ENCODE measurements around the gene CCDC110. TPM values are rescaled to one million over a fixed set of nuclear protein-coding genes. Genes with fewer than 3 reads are reported as not detected.

CCDC110 gene
- total and polyA plus RNA-seq, 2 of the 4 experiments (the other 2 are of a cell fraction) = 0.46 to 0.90 TPM

DNA sequence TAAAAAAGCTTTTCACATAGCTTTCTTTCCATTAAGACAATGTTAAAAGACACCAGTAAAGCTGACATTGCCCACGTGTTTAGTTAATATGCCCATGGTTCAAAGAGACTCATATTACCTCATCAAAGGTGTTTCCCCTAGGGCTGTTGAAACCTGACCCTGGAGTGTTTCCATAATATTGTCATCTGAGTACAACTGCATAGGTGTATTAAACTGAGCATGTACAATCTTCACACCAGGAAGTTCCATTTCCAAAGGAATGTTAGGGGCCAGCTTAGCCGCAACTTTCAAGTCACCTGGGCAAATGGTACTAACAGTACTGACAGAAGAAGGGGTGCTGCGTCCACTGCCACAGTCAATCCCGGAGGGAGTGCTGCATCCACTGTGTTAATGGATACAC, 36.6 kb upstream of the CCDC110 start:
- no peak for ATAC-seq (ENCODE audit: low read depth)
- H2AFZ ChIP-seq (replicated peaks; ENCODE audit: low read length, poor library complexity) = no peak overlapping the region

More for the DNA sequence above, 36.6 kb upstream of the CCDC110 start:
- no peak overlapping the region for H2BK20ac ChIP-seq (ENCODE audit: low read depth, low read length)
- 67% methylated on average over 3 of the region's 4 CpGs; no CpG with 5 or more reads in 1 of the 2 experiments for WGBS, 2 experiments (ENCODE audit: extremely low coverage in 2 of 2, insufficient read length in 1 of 2)
- no TSS peak for BruUV-seq (replicated peaks)
- DNase-seq = no peak
- H3K79me1 ChIP-seq (ENCODE audit: low read depth in 1 of 2, low read length in 2 of 2) = no peaks in the 10 kb centered on the region
- no peak overlapping the region for H3K4me3 ChIP-seq (ENCODE audit: insufficient read depth, low read depth, low read length)
- ChIA-PET CTCF (no interaction called here), POLR2A (ENCODE audit: unreplicated experiment) (no interaction called here)
- no peak overlapping the region for H3K14ac ChIP-seq (replicated peaks; ENCODE audit: low read depth, low read length)
- in situ Hi-C loops (cut with MboI; ENCODE audit: low sequenced_read_pairs) = no loop called here
- H3K4me1 ChIP-seq (ENCODE audit: control insufficient read depth, insufficient read depth, low read length) = peaks cover 8% of the 10 kb centered on the region
- TF ChIP-seq CEBPB (IDR thresholded peaks at IDR 0.05; ENCODE audit: low read depth, low read length) (no peak), RFX5 (IDR thresholded peaks at IDR 0.05; ENCODE audit: low read depth, low read length) (no peak), FOS (IDR thresholded peaks at IDR 0.05; ENCODE audit: low read depth, low read length) (no peak), SMC3 (IDR thresholded peaks at IDR 0.05; ENCODE audit: low read depth, low read length) (no peak), NFE2L2 (IDR thresholded peaks at IDR 0.05; ENCODE audit: low read depth, low read length) (no peak), RCOR1 (IDR thresholded peaks at IDR 0.05; ENCODE audit: insufficient replicate concordance, low read length) (no peak), POLR2A (IDR thresholded peaks at IDR 0.05; ENCODE audit: low read depth, low read length) (no peak), CHD1 (IDR thresholded peaks at IDR 0.05; ENCODE audit: low read depth, low read length) (no peak), MAFK (IDR thresholded peaks at IDR 0.05; ENCODE audit: low read depth, low read length) (no peak), BHLHE40 (IDR thresholded peaks at IDR 0.05; ENCODE audit: low read depth, low read length) (no peak)
- TF ChIP-seq, protein P1, sequence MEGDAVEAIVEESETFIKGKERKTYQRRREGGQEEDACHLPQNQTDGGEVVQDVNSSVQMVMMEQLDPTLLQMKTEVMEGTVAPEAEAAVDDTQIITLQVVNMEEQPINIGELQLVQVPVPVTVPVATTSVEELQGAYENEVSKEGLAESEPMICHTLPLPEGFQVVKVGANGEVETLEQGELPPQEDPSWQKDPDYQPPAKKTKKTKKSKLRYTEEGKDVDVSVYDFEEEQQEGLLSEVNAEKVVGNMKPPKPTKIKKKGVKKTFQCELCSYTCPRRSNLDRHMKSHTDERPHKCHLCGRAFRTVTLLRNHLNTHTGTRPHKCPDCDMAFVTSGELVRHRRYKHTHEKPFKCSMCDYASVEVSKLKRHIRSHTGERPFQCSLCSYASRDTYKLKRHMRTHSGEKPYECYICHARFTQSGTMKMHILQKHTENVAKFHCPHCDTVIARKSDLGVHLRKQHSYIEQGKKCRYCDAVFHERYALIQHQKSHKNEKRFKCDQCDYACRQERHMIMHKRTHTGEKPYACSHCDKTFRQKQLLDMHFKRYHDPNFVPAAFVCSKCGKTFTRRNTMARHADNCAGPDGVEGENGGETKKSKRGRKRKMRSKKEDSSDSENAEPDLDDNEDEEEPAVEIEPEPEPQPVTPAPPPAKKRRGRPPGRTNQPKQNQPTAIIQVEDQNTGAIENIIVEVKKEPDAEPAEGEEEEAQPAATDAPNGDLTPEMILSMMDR (conservative IDR thresholded peaks at IDR 0.05; ENCODE audit: low read depth, low read length) = no peak
- TF ChIP-seq, protein P2, sequence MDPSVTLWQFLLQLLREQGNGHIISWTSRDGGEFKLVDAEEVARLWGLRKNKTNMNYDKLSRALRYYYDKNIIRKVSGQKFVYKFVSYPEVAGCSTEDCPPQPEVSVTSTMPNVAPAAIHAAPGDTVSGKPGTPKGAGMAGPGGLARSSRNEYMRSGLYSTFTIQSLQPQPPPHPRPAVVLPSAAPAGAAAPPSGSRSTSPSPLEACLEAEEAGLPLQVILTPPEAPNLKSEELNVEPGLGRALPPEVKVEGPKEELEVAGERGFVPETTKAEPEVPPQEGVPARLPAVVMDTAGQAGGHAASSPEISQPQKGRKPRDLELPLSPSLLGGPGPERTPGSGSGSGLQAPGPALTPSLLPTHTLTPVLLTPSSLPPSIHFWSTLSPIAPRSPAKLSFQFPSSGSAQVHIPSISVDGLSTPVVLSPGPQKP (IDR thresholded peaks at IDR 0.05; ENCODE audit: borderline replicate concordance, low read depth, low read length) = no peak
- H3K36me3 ChIP-seq (ENCODE audit: control insufficient read depth, insufficient read depth, low read length) = no peaks in the 10 kb centered on the region
- H3K4me2 ChIP-seq (ENCODE audit: low read depth, low read length) = no peak overlapping the region
- H3K56ac ChIP-seq (ENCODE audit: extremely low read depth, insufficient read depth, low read length) = no peak overlapping the region
- no peaks in the 10 kb centered on the region for H4K20me1 ChIP-seq (ENCODE audit: insufficient read depth, low read length)
- H2BK120ac ChIP-seq (ENCODE audit: low read depth, low read length) = no peak overlapping the region
- H3K27ac ChIP-seq (ENCODE audit: insufficient read depth, low read length) = no peak overlapping the region
- H3K27me3 ChIP-seq (ENCODE audit: control insufficient read depth, insufficient read depth, low read length) = no peaks in the 10 kb centered on the region
- H3K9me3 ChIP-seq (ENCODE audit: control insufficient read depth, insufficient read depth, low read length) = no peaks in the 10 kb centered on the region
- no peak overlapping the region; the same call in 1 of the 2 replicates for H2AK5ac ChIP-seq (ENCODE audit: low read depth, low read length)
- no peak overlapping the region for H2AK9ac ChIP-seq (replicated peaks; ENCODE audit: low read depth, low read length, poor library complexity)
- H3K23ac ChIP-seq (ENCODE audit: low read depth, low read length) = no peak overlapping the region
- H3K4ac ChIP-seq (ENCODE audit: low read depth, low read length) = no peak overlapping the region; the same call in 1 of the 2 replicates
- H2BK5ac ChIP-seq (ENCODE audit: low read depth, low read length, poor library complexity, severe bottlenecking) = no peak overlapping the region
- H4K5ac ChIP-seq (ENCODE audit: low read depth, low read length) = no peak overlapping the region
- dilution Hi-C loops (cut with HindIII; ENCODE audit: low sequenced_read_pairs, unreplicated experiment) = no loop called here
- intact Hi-C loops (cut with micrococcal nuclease) = no loop called here
- H4K8ac ChIP-seq (ENCODE audit: low read depth in 2 of 2, low read length in 2 of 2) = no peak overlapping the region
- no peak overlapping the region for H4K91ac ChIP-seq (ENCODE audit: insufficient read depth, low read depth, low read length)
- H2BK15ac ChIP-seq (ENCODE audit: low read depth, low read length) = no peak overlapping the region
- no peak overlapping the region for H3K18ac ChIP-seq (ENCODE audit: low read depth, low read length)
- peaks cover 3% of the 10 kb centered on the region; the same call in 1 of the 2 replicates for H3K9me1 ChIP-seq (ENCODE audit: insufficient read depth, low read length)
- no peak overlapping the region for H3K9ac ChIP-seq (ENCODE audit: low read depth, low read length)
